H1 (cell line): ENCODE measurements around the gene NRXN3.

Source experiments
- CHD2 ChIP-seq: IDR thresholded peaks from 2 replicates; pipeline ENCODE4 v1.6.1; 2012; ENCODE audit warnings: low read length, improper control_type of control experiment
- POLR2A ChIP-seq, 2 experiments: IDR thresholded peaks; 1 replicate in 1 of 2; 2 replicates in 1 of 2; pipeline ENCODE4 v1.6.1; 2011; ENCODE audit warnings: low read depth in 2 of 2, low read length in 2 of 2, mild to moderate bottlenecking in 2 of 2; ENCODE audit errors: control extremely low read depth in 1 of 2
- TF ChIP-seq, protein P1 (sequence below), 3 experiments: IDR thresholded peaks; 1 replicate in 2 of 3; 2 replicates in 1 of 3; pipeline versions ENCODE4 v1.5.1 to v1.6.1; 2011; ENCODE audit warnings: low read length in 3 of 3, mild to moderate bottlenecking in 3 of 3, inconsistent platforms in 2 of 3, low read depth in 1 of 3, moderate library complexity in 1 of 3; ENCODE audit not compliant: insufficient read depth in 1 of 3; ENCODE audit errors: control extremely low read depth in 1 of 3
- TF ChIP-seq, protein P2 (sequence below): IDR thresholded peaks from 2 replicates; pipeline ENCODE4 v1.6.1; 2012; ENCODE audit warnings: low read length, inconsistent platforms

DNA sequence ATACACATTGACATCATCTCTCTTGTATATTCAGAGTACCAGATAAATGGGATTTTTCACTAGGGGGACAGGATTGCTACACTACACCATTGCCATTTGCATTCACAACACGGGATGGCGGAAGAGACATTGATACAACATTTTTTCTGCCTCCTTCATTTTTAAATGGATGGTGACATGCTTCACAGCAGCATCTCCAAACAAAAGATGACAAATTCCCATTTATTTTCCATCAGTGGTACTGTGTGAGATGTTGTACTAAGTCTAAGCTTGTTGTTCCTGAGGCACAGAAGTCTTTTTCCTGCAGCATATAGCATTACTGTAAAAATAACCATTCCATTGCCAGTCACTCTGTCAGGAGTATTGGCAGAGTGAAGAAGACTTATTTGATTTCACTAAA is 912.7 kb downstream of the NRXN3 start:
- TF ChIP-seq POLR2A (IDR thresholded peaks at IDR 0.05; ENCODE audit: control extremely low read depth in 1 of 2, low read depth in 2 of 2, low read length in 2 of 2), result no peak
- TF ChIP-seq, protein P1, sequence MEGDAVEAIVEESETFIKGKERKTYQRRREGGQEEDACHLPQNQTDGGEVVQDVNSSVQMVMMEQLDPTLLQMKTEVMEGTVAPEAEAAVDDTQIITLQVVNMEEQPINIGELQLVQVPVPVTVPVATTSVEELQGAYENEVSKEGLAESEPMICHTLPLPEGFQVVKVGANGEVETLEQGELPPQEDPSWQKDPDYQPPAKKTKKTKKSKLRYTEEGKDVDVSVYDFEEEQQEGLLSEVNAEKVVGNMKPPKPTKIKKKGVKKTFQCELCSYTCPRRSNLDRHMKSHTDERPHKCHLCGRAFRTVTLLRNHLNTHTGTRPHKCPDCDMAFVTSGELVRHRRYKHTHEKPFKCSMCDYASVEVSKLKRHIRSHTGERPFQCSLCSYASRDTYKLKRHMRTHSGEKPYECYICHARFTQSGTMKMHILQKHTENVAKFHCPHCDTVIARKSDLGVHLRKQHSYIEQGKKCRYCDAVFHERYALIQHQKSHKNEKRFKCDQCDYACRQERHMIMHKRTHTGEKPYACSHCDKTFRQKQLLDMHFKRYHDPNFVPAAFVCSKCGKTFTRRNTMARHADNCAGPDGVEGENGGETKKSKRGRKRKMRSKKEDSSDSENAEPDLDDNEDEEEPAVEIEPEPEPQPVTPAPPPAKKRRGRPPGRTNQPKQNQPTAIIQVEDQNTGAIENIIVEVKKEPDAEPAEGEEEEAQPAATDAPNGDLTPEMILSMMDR (IDR thresholded peaks at IDR 0.05; ENCODE audit: control extremely low read depth in 1 of 3, insufficient read depth in 1 of 3, low read depth in 1 of 3, low read length in 3 of 3), result no peak
- TF ChIP-seq CHD2, result no peak
- TF ChIP-seq, protein P2, sequence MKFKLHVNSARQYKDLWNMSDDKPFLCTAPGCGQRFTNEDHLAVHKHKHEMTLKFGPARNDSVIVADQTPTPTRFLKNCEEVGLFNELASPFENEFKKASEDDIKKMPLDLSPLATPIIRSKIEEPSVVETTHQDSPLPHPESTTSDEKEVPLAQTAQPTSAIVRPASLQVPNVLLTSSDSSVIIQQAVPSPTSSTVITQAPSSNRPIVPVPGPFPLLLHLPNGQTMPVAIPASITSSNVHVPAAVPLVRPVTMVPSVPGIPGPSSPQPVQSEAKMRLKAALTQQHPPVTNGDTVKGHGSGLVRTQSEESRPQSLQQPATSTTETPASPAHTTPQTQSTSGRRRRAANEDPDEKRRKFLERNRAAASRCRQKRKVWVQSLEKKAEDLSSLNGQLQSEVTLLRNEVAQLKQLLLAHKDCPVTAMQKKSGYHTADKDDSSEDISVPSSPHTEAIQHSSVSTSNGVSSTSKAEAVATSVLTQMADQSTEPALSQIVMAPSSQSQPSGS, result no peak
